Epithelial cell of esophagus (primary cell): Measurements from ENCODE around the gene COL4A2.
"Not testable (repeated sequence)": the region's sequence is repeated elsewhere in the genome, so short reads cannot be mapped to it uniquely, and the experiment has no call there.

Experiments
- DNase-seq: peaks from one replicate; pipeline ENCODE4 v3.0.0; 2010; ENCODE audit warnings: low read depth
- H3K4me3 ChIP-seq: 2 replicates; pipeline ENCODE4 v1.5.1; 2011; ENCODE audit warnings: mild to moderate bottlenecking, low read length, control low read depth
- CTCF ChIP-seq: IDR thresholded peaks from 2 replicates; pipeline ENCODE4 v1.5.1; 2011; ENCODE audit warnings: low read depth, mild to moderate bottlenecking, low read length, control low read depth, inconsistent platforms; ENCODE audit not compliant: insufficient read depth; ENCODE audit errors: missing control alignments

Gene COL4A2

GRCh38 chr13:110495376-110495775, 188.3 kb downstream of the COL4A2 start:
- no peak overlapping the region for H3K4me3 ChIP-seq
- DNase-seq, result no peak
- no peak for TF ChIP-seq CTCF

GRCh38 chr13:110495881-110496280, 188.8 kb downstream of the COL4A2 start:
- DNase-seq, result no peak
- TF ChIP-seq CTCF, result no peak

GRCh38 chr13:110496281-110496680, 189.2 kb downstream of the COL4A2 start:
- no peak overlapping the region for H3K4me3 ChIP-seq
- DNase-seq, result no peak
- no peak for TF ChIP-seq CTCF

More at GRCh38 chr13:110495881-110496280, 188.8 kb downstream of the COL4A2 start:
- no peak overlapping the region for H3K4me3 ChIP-seq

GRCh38 chr13:110497003-110497402, 189.9 kb downstream of the COL4A2 start:
- DNase-seq, result no peak
- TF ChIP-seq CTCF, result no peak
- no peak overlapping the region for H3K4me3 ChIP-seq

- DNase-seq, H3K4me3 ChIP-seq: not testable (repeated sequence)
These were observed 190.8 kb downstream of the COL4A2 start for GRCh38 chr13:110497896-110498295.

- TF ChIP-seq CTCF, result no peak
- no peak for DNase-seq
- H3K4me3 ChIP-seq, result no peak overlapping the region
These were observed 191.2 kb downstream of the COL4A2 start for GRCh38 chr13:110498327-110498726.

GRCh38 chr13:110498765-110499164, 191.7 kb downstream of the COL4A2 start:
- H3K4me3 ChIP-seq, result no peak overlapping the region

More at GRCh38 chr13:110498765-110499164, 191.7 kb downstream of the COL4A2 start:
- TF ChIP-seq CTCF, result no peak
- DNase-seq, result no peak
